DOHH2 (cell line): ENCODE data around the gene SF3A1.

Experiments
- CTCF ChIP-seq: fragments of 200-600 bp; sonication (generic); IDR thresholded peaks from one replicate; pipeline ENCODE4 v1.5.1; 2014; ENCODE audit warnings: antibody characterized with exemption, mild to moderate bottlenecking, low read depth, low read length; ENCODE audit not compliant: poor library complexity, severe bottlenecking
- EZH2phosphoT487 ChIP-seq: fragments of 200-600 bp; sonication (generic); IDR thresholded peaks from 2 replicates; pipeline ENCODE4 v1.6.1; 2017; ENCODE audit warnings: borderline replicate concordance, mild to moderate bottlenecking, antibody characterized with exemption, low read length, moderate library complexity, mixed read lengths

DNA sequence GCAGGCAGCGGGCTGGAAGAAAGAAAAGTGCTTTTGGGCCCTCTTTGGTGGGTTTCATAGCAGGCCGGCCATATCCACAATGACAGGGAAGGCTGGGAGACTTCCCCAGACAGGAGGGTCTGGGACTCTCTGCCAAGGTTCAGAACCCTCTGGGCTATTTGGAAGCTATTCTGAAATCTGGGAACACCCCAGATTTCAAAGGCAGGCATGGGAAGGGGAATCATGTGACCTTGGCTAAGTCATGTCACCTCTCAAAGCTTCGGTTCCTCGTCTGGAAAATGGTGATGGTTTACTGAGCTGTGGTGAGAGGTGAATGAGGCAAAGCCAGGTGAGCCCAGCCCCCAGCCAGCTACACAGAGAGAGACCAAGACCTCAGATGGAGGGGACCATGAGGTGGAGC lies 72.0 kb downstream of the SF3A1 start:
- TF ChIP-seq CTCF (no peak), EZH2phosphoT487 (no peak)
